ENCODE measurements around the gene SETD9. TPM values are rescaled to one million over a fixed set of nuclear protein-coding genes. Genes with fewer than 3 reads are reported as not detected.

Gene SETD9
- total and polyA plus RNA-seq, 9 of the 15 experiments (the other 6 are each of a cell fraction or from before 2014, with no cell fraction given) = 10.8 to 32.6 (median 19.8) TPM

- BruUV-seq (replicated peaks) = no TSS peak
- WGBS (ENCODE audit: insufficient coverage, low coverage, missing lambda C conversion rate) = 70% methylated on average over 3 of the region's 3 CpGs
- intact Hi-C loops (cut with micrococcal nuclease) (no loop called here), in situ Hi-C loops (cut with MboI) (no loop called here)
- H3K4me1 ChIP-seq (replicated peaks in 1 of 2; ENCODE audit: control insufficient read depth in 2 of 2, insufficient read depth in 2 of 2, low read length in 2 of 2) = no peaks in the 10 kb centered on the region; a peak in 1 of 5 replicates
- no peak overlapping the region for H3K27ac ChIP-seq (ENCODE audit: extremely low read depth, low read depth, low read length)
- H3K4me2 ChIP-seq (ENCODE audit: insufficient read depth, low read length) = no peak overlapping the region
- H4K20me1 ChIP-seq (replicated peaks; ENCODE audit: control insufficient read depth, insufficient read depth, low read length) = no peaks in the 10 kb centered on the region
- ATAC-seq (no peak), DNase-seq (ENCODE audit: extremely low read depth in 1 of 4, low spot score in 3 of 4) (no peak), FAIRE-seq (no peak)
- no peaks in the 10 kb centered on the region for H3K9me3 ChIP-seq (replicated peaks; ENCODE audit: control insufficient read depth, insufficient read depth, low read depth, low read length)
- ChIA-PET POLR2A (no interaction called here), CTCF (ENCODE audit: low intra/inter-chr PET ratio) (no interaction called here)
- H3K4me3 ChIP-seq = no peak overlapping the region
- no peak overlapping the region for H3K9ac ChIP-seq (ENCODE audit: insufficient read depth in 1 of 2, low read depth in 2 of 2, low read length in 2 of 2)
- no peaks in the 10 kb centered on the region for H3K27me3 ChIP-seq (ENCODE audit: control insufficient read depth in 2 of 2, insufficient read depth in 2 of 2, low read length in 2 of 2)
- TF ChIP-seq MEIS2 (IDR thresholded peaks at IDR 0.05; ENCODE audit: partially characterized antibody) = peak; percentile 75
- no peak for TF ChIP-seq KLF10 (CRISPR knock-in tag; IDR thresholded peaks at IDR 0.05)
- TF ChIP-seq SOX6 (IDR thresholded peaks at IDR 0.05) = no peak
- TF ChIP-seq FOSL1 (tag; conservative IDR thresholded peaks at IDR 0.05) = peak; percentile 37; the same call in 1 of the 2 replicates
- peak; percentile 25; the same call in 1 of the 2 replicates for TF ChIP-seq PKNOX1 (IDR thresholded peaks at IDR 0.05)
- no peak for TF ChIP-seq PBX2 (CRISPR knock-in tag; IDR thresholded peaks at IDR 0.05; ENCODE audit: low read depth)
- TF ChIP-seq PBX2 (tag; conservative IDR thresholded peaks at IDR 0.05; ENCODE audit: low read depth) = peak; percentile 75
- no peaks in the 10 kb centered on the region for H3K79me2 ChIP-seq (ENCODE audit: control insufficient read depth, insufficient read depth, low read length)
- no peak overlapping the region for H2AFZ ChIP-seq (ENCODE audit: low read depth, low read length)
- H3K36me3 ChIP-seq (ENCODE audit: control insufficient read depth, insufficient read depth, low read length) = peaks cover 72% of the 10 kb centered on the region
- no peaks in the 10 kb centered on the region for H3K9me1 ChIP-seq (ENCODE audit: control insufficient read depth, insufficient read depth, low read length)
Observed at GRCh38 chr5:56876327-56876726, 33.1 kb upstream of the SETD9 start.

Measured in K562 (cell line).